NCI-H128 (cell line): ENCODE data around the gene TKTL1.

Experiments
- DNase-seq: peaks from one replicate; lab custom pipeline; 2025; ENCODE audit not compliant: unreplicated experiment; lab: John Stamatoyannopoulos, UW

The TKTL1 gene

DNA sequence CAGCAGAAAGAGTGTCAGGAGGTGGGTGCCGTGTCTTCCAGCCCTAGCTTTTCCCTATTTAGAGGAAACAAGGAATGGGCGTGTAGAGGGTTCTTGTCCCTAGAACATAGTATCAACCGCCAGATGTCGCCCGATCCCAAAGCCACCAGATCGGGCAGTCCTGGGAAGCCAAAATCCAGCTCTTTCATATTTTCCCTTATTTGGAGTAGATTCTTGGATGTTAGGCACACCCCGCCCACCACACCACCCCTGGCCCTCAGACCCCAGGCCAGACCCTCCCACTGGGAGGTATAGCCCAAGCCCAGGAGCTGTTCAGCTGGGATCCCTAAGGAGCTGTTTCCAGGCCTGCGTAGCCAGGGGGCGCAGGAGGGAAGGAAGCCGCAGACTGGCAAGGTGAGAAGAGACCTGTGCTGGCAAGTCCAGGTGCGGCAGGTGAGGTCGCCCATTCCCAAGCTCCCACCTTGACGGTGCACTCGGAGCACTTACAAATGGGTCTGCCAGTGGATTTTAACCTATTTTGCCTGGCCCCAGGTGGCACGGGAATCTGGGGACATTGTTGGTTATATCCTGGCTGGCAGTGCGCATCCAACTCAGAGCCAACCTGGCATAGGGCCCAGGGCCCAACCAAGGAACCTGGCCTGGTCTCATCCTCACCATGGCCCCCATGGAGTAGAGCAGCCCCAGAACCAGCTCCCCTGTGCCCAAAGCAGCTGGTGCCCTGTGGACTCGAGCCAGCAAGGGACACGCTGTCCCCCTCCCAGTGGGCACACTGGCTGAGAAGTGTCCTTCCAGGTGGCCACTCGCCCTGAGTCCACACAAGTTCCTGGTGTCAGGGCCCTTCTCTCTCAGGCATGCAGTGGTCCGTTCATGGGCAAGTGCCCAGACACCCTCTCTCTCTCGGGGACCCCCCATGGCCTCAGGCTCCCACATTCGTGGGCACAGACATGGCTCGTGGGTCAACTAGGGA lies 78.0 kb downstream of the TKTL1 start:
- DNase-seq: peak; percentile 25

DNA sequence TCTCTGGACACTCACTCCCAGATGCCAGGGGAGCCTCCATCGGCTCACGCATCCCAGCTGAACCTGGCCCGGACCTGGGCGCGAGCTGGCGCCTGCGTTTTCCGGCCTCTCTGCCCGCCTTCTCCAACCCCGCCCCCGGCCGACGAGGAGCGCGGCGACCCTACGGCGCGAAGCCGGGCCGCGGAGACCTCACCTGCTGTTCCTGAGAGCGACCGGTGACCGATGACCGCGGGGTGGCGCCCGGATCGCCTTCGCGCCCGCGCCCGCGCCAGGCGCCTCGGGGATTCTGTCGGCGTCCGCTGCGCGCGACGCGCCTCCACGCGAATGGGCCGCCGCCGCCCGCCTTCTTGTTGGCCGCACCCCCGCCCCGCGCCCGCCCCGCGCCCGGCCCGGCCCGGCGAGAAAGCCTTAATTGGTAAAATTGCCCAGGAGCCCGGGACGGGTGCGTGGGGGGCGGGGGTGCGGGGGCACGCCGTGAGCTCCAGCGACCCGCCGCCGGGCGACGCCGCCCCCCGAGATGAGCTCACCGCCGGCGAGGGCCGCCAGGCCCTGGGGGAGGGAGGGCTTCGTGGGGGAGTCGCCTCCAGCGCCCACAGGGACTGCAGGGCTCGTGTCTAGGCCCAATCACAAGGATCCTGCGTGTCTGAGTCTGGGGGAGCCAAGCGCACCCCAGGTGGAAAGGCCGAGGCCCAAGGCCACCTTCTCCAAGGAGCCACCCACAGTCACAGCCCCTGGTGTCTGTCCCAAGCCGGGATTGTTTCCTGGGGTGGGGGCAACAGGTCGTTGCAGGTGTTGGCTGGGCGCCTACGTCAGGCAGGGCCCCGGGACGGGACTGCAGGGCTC lies 78.9 kb downstream of the TKTL1 start, which contains the start of gene FLNA:
Gene FLNA (minus strand): TSS at position 322 of the 843 bp plus-strand sequence. CDS start 3,389 bp downstream, outside the sequence.
- DNase-seq: no peak

DNA sequence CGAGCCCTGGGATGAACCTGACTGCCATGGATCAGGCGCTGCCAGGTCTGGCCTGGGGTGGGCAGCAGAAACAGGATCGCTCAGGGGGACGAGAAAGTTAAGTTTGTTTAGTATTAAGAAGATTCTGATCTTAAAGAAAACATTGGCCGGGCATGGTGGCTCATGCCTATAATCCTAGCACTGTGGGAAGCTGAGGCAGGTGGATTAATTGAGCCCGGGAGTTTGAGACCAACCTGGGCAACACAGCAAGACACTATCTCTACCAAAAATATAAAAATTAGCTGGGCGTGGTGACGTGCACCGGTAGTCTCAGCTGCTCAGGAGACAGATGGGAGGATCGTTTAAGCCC lies 79.5 kb downstream of the TKTL1 start:
- no peak for DNase-seq

DNA sequence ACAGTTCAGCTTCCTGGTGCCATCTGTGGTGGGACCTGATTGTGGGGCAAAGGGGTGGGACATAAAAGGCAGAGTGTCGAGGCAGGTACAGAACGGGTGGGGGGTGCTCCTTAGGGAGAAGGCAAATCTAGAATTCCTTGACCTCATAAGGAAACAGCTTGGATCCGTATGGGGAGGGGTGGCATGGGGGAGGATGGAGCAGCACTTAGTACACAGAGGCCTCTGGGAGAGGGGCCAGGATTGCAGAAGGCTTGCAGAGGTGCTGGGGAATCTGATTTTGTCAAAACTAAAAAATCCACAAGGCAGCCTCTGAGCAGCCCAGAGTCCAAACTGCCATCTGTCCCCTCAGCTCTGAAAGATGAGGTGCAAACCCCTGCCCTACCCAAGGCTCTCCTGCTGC lies 81.2 kb downstream of the TKTL1 start:
- no peak for DNase-seq

DNA sequence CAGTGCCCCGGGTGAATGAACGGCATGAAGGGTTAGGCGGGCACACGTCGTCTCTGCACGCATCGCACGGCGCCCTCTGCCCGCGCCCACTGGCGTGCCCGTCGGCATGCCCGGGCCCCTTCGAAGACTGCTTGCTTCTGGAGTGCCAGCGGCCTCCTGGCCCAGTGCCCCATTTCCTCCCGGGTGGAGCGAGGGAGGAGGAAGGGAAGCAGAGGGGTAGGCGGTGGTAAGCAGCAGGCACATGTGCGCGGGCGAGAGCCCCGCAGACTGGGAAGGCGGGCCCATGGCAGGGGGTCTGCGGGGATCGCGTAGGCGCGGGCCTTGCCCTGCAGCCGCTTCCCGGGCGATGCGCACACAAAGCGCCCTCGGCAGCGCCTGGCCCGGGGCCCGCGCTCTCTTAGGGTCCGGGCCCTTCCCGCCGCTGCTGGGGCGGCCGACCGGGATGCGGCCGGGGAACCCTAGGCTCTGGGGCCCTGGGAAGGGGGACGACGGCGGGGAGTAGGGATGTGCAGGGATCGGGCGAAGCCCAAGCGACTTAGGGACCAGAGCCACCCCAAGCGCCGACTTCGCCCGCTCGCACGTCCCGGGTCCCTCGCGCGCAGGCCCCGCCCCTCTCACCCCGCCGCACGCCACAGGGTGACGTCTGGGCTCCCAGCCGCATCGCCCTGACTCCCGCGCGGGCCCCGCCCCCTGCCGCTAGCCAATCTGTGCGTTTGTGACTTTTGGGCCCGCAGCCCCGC lies 82.6 kb downstream of the TKTL1 start:
- DNase-seq: peak; percentile 7

DNA sequence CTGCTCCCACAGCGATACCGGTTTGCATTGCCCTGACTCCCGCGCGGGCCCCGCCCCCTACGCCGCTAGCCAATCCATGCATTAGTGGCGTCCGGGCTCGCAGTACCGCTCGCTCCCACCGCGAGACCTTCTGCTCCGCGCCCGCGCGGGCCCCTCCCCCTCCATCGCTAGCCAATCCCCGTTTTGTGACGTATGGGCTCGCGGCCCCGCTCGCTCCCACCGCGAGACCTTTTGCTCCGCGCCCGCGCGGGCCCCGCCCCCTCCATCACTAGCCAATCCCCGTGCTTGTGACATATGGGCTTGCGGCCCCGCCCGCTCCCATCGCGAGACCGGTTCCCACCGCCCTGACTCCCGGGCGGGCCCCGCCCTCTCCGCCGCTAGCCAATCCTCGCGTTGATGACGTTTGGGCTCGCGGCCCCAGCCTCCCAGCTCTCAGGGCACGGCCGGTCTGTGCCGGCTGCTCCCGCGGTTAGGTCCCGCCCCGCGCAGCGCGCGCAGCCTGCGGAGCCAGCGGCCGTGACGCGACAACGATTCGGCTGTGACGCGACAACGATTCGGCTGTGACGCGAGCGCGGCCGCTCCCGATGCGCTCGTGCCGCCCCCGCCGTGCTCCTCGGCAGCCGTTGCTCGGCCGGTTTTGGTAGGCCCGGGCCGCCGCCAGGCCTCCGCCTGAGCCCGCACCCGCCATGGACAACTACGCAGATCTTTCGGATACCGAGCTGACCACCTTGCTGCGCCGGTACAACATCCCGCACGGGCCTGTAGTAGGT lies 83.4 kb downstream of the TKTL1 start, which contains the start of gene EMD:
Gene EMD (plus strand): TSS at position 497 of the 770 bp plus-strand sequence. CDS start 190 bp downstream, at position 687.
- DNase-seq: peak; percentile 96

DNA sequence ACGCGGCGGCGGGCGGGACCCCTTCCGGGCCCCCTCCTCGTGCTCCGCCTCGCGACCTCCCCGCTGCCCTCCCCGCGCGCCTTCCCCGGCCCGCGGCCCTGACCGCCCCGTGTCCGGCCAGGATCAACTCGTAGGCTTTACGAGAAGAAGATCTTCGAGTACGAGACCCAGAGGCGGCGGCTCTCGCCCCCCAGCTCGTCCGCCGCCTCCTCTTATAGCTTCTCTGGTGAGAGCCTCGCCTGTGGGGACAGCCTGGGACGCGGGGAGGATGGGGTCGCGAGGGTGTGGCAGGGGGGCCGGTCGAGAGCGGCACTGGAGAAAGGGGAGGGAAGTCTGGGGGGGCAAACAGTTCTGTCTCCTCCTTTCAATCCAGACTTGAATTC lies 84.0 kb downstream of the TKTL1 start:
- DNase-seq: no peak
